Measurements from ENCODE around the gene OSBP. TPM values are rescaled to one million over a fixed set of nuclear protein-coding genes. Genes with fewer than 3 reads are reported as not detected.

Gene OSBP
- total RNA-seq, 3 donors from 2014 or later, result 42.4 to 48.2 (median 43.9) TPM

GRCh38 chr11:59560702-59561473 is 54.7 kb downstream of the OSBP start:
- intact Hi-C loops (cut with DNase I; ENCODE audit: low total_unique reads), result no loop called here
- TF ChIP-seq, protein P1, sequence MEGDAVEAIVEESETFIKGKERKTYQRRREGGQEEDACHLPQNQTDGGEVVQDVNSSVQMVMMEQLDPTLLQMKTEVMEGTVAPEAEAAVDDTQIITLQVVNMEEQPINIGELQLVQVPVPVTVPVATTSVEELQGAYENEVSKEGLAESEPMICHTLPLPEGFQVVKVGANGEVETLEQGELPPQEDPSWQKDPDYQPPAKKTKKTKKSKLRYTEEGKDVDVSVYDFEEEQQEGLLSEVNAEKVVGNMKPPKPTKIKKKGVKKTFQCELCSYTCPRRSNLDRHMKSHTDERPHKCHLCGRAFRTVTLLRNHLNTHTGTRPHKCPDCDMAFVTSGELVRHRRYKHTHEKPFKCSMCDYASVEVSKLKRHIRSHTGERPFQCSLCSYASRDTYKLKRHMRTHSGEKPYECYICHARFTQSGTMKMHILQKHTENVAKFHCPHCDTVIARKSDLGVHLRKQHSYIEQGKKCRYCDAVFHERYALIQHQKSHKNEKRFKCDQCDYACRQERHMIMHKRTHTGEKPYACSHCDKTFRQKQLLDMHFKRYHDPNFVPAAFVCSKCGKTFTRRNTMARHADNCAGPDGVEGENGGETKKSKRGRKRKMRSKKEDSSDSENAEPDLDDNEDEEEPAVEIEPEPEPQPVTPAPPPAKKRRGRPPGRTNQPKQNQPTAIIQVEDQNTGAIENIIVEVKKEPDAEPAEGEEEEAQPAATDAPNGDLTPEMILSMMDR (IDR thresholded peaks at IDR 0.05), result no peak
- TF ChIP-seq POLR2A (IDR thresholded peaks at IDR 0.05), result no peak
- peak in 1 of 3 donors; percentile 46 for TF ChIP-seq POLR2AphosphoS5 (IDR thresholded peaks at IDR 0.05)
- no peaks in the 10 kb centered on the region for H3K36me3 ChIP-seq

DNA sequence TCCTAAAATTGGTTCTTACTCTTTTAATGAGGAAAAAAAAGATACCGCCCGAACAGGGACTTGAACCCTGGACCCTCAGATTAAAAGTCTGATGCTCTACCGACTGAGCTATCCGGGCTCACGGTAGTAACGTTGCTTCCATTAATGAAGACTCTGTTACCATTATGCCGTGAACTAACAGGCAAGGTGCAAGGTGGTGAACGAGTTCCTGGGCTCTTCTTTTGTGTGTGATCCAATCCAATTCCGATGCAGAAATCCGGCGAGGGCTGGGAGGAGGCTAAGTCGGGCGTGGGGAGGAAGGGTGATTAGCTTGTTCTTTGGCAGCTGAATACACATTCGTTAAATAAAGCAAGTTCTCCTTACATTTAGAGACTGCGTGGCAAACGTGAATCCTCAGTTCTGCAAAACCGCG is 55.3 kb downstream of the OSBP start:
- no peaks in the 10 kb centered on the region for H3K4me1 ChIP-seq
- H3K4me3 ChIP-seq, result peak overlapping the region; percentile 63 to 91 (median 70)
- intact Hi-C loops (cut with DNase I; ENCODE audit: low total_unique reads), result no loop called here
- H3K9me3 ChIP-seq, result no peaks in the 10 kb centered on the region
- H3K27me3 ChIP-seq, result no peaks in the 10 kb centered on the region
- DNase-seq (ENCODE audit: low spot score in 2 of 2), result peak; percentile 49 to 62
- H3K36me3 ChIP-seq, result no peaks in the 10 kb centered on the region
- peak overlapping the region; percentile 87 to 88 for H3K27ac ChIP-seq
- TF ChIP-seq POLR2AphosphoS5 (IDR thresholded peaks at IDR 0.05) (peak in 2 of 3 donors; percentile 18 to 55), POLR2A (IDR thresholded peaks at IDR 0.05) (no peak)

More at GRCh38 chr11:59560702-59561473, 54.7 kb downstream of the OSBP start:
- Histone ChIP-seq H3K9me3 (no peaks in the 10 kb centered on the region), H3K27ac (peak overlapping the region; percentile 87 to 88), H3K27me3 (no peaks in the 10 kb centered on the region), H3K4me1 (no peaks in the 10 kb centered on the region), H3K4me3 (peak overlapping the region; percentile 63 to 91 (median 70))
- DNase-seq (ENCODE audit: low spot score in 2 of 2), result peak; percentile 77 to 82

GRCh38 chr11:59559886-59560285 is 55.7 kb downstream of the OSBP start:
- Histone ChIP-seq H3K36me3 (no peaks in the 10 kb centered on the region), H3K27ac (peak overlapping the region; percentile 87 to 88), H3K4me1 (no peaks in the 10 kb centered on the region), H3K27me3 (no peaks in the 10 kb centered on the region), H3K9me3 (no peaks in the 10 kb centered on the region), H3K4me3 (peak overlapping the region; percentile 63 to 91 (median 70))
- intact Hi-C loops (cut with DNase I; ENCODE audit: low total_unique reads), result no loop called here
- DNase-seq (ENCODE audit: low spot score in 2 of 2), result peak in 1 of 2 donors; percentile 11
- TF ChIP-seq, protein P1 (IDR thresholded peaks at IDR 0.05), result no peak
- no peak for TF ChIP-seq POLR2A (IDR thresholded peaks at IDR 0.05)
- no peak for TF ChIP-seq POLR2AphosphoS5 (IDR thresholded peaks at IDR 0.05)

DNA sequence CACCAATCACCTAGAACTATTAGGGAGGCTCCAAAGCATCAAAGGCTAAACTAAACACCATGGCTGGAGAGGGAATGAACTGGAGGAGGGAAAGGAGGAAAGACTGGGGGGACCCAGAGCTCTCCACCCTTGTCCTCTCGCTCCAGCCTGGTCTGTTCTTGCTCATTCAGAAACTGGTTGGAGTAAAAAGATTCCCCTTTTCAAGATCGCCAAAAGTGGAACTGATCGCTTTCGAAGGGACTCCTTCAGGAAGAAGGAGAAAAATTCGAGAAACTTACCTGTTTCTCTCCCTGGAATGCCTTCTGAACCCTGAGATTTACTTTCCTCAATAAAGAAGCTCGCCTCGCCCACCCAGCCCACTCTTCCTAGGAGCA is 57.3 kb downstream of the OSBP start:
- no peak overlapping the region for H3K27ac ChIP-seq
- no peaks in the 10 kb centered on the region for H3K27me3 ChIP-seq
- intact Hi-C loops (cut with DNase I; ENCODE audit: low total_unique reads), result no loop called here
- no peak overlapping the region for H3K4me3 ChIP-seq
- no peaks in the 10 kb centered on the region for H3K4me1 ChIP-seq
- H3K36me3 ChIP-seq, result no peaks in the 10 kb centered on the region
- no peak for DNase-seq (ENCODE audit: low spot score in 2 of 2)
- no peaks in the 10 kb centered on the region for H3K9me3 ChIP-seq
- TF ChIP-seq POLR2A (IDR thresholded peaks at IDR 0.05) (no peak), POLR2AphosphoS5 (IDR thresholded peaks at IDR 0.05) (no peak)
- TF ChIP-seq, protein P1 (IDR thresholded peaks at IDR 0.05), result no peak

DNA sequence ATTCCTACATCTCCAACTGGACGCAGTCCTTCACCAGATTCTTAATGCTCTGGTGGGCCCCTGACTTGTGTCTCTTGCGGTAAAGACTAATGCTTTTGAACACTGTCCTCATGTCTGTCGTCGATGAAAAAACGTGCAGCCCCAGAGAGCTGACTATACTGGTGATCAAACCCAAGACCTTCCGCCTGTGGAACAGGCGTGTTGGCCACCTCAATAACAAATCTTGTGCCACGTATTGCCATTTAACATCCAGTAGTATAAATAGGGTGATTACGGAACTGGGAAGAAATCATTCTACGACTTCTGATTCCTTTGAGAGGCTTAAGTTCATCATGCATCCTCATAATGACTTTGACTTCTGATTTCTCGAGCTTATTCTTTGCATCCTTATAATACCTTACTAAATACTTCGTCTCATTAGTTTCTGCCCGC is 58.6 kb downstream of the OSBP start:
- H3K4me3 ChIP-seq, result peak overlapping the region in 1 of 3 donors; percentile 34
- no peaks in the 10 kb centered on the region for H3K9me3 ChIP-seq
- H3K27ac ChIP-seq, result no peak overlapping the region
- TF ChIP-seq POLR2A (IDR thresholded peaks at IDR 0.05), result no peak
- no peak for TF ChIP-seq POLR2AphosphoS5 (IDR thresholded peaks at IDR 0.05)
- TF ChIP-seq, protein P1 (IDR thresholded peaks at IDR 0.05), result no peak
- intact Hi-C loops (cut with DNase I; ENCODE audit: low total_unique reads), result no loop called here
- no peaks in the 10 kb centered on the region for H3K27me3 ChIP-seq
- DNase-seq (ENCODE audit: low spot score in 2 of 2), result no peak
- H3K4me1 ChIP-seq, result no peaks in the 10 kb centered on the region
- H3K36me3 ChIP-seq, result no peaks in the 10 kb centered on the region
